HCT116 (cell line): ENCODE data around the gene TMEFF2.

Experiments used
- CTCF ChIP-seq, 3 experiments: fragments of 200-600 bp in 1 of 3; sonication (generic) in 1 of 3; IDR thresholded peaks in 2 of 3; conservative IDR thresholded peaks in 1 of 3; 2 replicates each; pipeline ENCODE4 v1.5.1; 2012 to 2017; ENCODE audit warnings: low read depth in 2 of 3, low read length in 2 of 3, antibody characterized with exemption in 1 of 3, borderline replicate concordance in 1 of 3, control low read depth in 1 of 3, mild to moderate bottlenecking in 1 of 3, mixed read lengths in 1 of 3, mixed run types in 1 of 3, moderate library complexity in 1 of 3; ENCODE audit not compliant: insufficient read depth in 1 of 3
- ELF1 ChIP-seq: IDR thresholded peaks from 2 replicates; pipeline ENCODE4 v1.6.1; 2012; ENCODE audit warnings: low read depth, borderline replicate concordance
- EZH2 ChIP-seq: fragments of 200-600 bp; sonication (generic); IDR thresholded peaks from 2 replicates; pipeline ENCODE4 v1.6.1; 2017; ENCODE audit warnings: antibody characterized with exemption, mixed run types
- EZH2phosphoT487 ChIP-seq: fragments of 200-600 bp; IDR thresholded peaks from 2 replicates; pipeline ENCODE4 v1.6.1; 2018; ENCODE audit warnings: antibody characterized with exemption, borderline replicate concordance
- MAX ChIP-seq: IDR thresholded peaks from 2 replicates; pipeline ENCODE4 v1.6.1; 2012
- POLR2AphosphoS5 ChIP-seq: IDR thresholded peaks from 2 replicates; pipeline ENCODE4 v1.6.1; 2011; ENCODE audit warnings: mild to moderate bottlenecking, low read depth, low read length, moderate library complexity
- SIN3A ChIP-seq: IDR thresholded peaks from 2 replicates; pipeline ENCODE4 v1.6.1; 2012; ENCODE audit warnings: low read depth
- SP1 ChIP-seq: IDR thresholded peaks from 2 replicates; pipeline ENCODE4 v1.6.1; 2012; ENCODE audit warnings: low read depth
- ZNF274 ChIP-seq: fragments of 200-500 bp; sonication (Bioruptor generic); IDR thresholded peaks from 2 replicates; pipeline ENCODE4 v1.6.1; 2014; ENCODE audit warnings: mild to moderate bottlenecking, low read depth, low read length, inconsistent platforms
- TF ChIP-seq, protein P1 (sequence below): IDR thresholded peaks from 2 replicates; pipeline ENCODE4 v1.6.1; 2012

GRCh38 chr2:191959209-191959608 lies 235.5 kb downstream of the TMEFF2 start:
- TF ChIP-seq EZH2: no peak
- TF ChIP-seq ZNF274: no peak
- no peak for TF ChIP-seq EZH2phosphoT487
- no peak for TF ChIP-seq POLR2AphosphoS5
- TF ChIP-seq ELF1: no peak
- TF ChIP-seq CTCF (IDR thresholded peaks at IDR 0.05 in 2 of 3, conservative IDR thresholded peaks at IDR 0.05 in 1 of 3; ENCODE audit: borderline replicate concordance in 1 of 3, insufficient read depth in 1 of 3, low read depth in 2 of 3, low read length in 2 of 3): no peak
- TF ChIP-seq MAX: no peak
- TF ChIP-seq, protein P1, sequence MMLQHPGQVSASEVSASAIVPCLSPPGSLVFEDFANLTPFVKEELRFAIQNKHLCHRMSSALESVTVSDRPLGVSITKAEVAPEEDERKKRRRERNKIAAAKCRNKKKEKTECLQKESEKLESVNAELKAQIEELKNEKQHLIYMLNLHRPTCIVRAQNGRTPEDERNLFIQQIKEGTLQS: no peak
- TF ChIP-seq SIN3A: no peak
- TF ChIP-seq SP1: no peak
